GM12892 (cell line): ENCODE results near the gene ONECUT2.

Experiments used
- POLR2A ChIP-seq: IDR thresholded peaks from 2 replicates; pipeline ENCODE4 v1.6.1; 2011; ENCODE audit warnings: low read depth, low read length, control low read depth
- POLR2AphosphoS5 ChIP-seq: IDR thresholded peaks from 2 replicates; pipeline ENCODE4 v1.6.1; 2011; ENCODE audit warnings: low read depth, low read length, control low read depth
- TAF1 ChIP-seq: IDR thresholded peaks from 2 replicates; pipeline ENCODE4 v1.6.1; 2011; ENCODE audit warnings: low read depth, mild to moderate bottlenecking, control low read depth, low read length, borderline replicate concordance

DNA sequence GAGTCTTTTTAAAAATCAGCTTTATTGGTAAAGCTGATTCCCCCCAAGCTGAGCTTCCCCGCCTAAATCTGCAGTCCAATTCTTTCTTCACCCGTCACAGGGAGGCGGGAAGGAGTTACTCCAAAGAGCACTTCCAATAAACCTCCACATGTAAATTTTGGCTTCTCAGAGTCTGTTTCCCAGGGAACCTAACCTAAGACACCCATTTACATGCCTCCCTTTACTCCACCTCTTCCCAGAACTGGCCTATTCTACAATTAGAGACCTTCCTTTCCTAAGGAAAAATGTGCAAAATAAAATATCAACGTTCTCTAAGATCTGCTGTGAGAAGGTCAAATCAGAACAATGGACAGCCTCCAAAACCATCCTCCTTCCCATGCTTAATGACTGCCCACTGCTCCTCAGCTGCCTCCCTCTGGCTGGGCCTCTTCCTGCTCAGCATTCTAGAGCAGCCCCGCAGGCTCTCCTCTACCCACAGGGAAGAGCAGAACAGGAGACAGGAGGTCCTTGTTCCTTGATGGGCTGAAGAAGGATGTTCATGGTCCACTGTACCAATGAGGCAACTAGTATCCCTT is 63.6 kb downstream of the ONECUT2 start:
- TF ChIP-seq POLR2A (no peak), TAF1 (no peak), POLR2AphosphoS5 (no peak)
